Mucosa of rectum (tissue), 2 donors: ENCODE data around the gene GJB3.
"Not testable (repeated sequence)": the region's sequence is repeated elsewhere in the genome, so short reads cannot be mapped to it uniquely, and the experiment has no call there.

Experiments
- H3K27ac ChIP-seq, 2 donors: one replicate each; pipeline ENCODE4 v1.7.0; 2013; ENCODE audit warnings: inconsistent platforms in 2 of 2, low read depth in 2 of 2, low read length in 2 of 2
- H3K27me3 ChIP-seq, 2 donors: one replicate each; pipeline ENCODE4 v1.7.0; 2013; ENCODE audit warnings: low read length in 2 of 2; ENCODE audit not compliant: control insufficient read depth in 2 of 2, insufficient read depth in 2 of 2
- H3K36me3 ChIP-seq, 2 donors: one replicate each; pipeline ENCODE4 v1.7.0; 2013; ENCODE audit warnings: low read length in 2 of 2; ENCODE audit not compliant: control insufficient read depth in 2 of 2, insufficient read depth in 2 of 2
- H3K4me1 ChIP-seq, 2 donors: one replicate each; pipeline ENCODE4 v1.7.0; 2013; ENCODE audit warnings: low read length in 2 of 2, mild to moderate bottlenecking in 1 of 2; ENCODE audit not compliant: control insufficient read depth in 2 of 2, insufficient read depth in 2 of 2
- H3K4me3 ChIP-seq, 2 donors: one replicate each; pipeline ENCODE4 v1.7.0; 2013; ENCODE audit warnings: low read length in 2 of 2
- H3K9ac ChIP-seq, 2 donors: one replicate each; pipeline ENCODE4 v1.7.0; 2013; ENCODE audit warnings: low read length in 2 of 2, low read depth in 1 of 2, mild to moderate bottlenecking in 1 of 2
- H3K9me3 ChIP-seq, 2 donors: one replicate each; pipeline ENCODE4 v1.7.0; 2013; ENCODE audit warnings: low read length in 2 of 2; ENCODE audit not compliant: control insufficient read depth in 2 of 2
- donor health status: healthy.
- donor health status: Normal muscosa, but diverticular disease.

GJB3 gene

GRCh38 chr1:34759503-34760357 lies 21.3 kb upstream of the GJB3 start, which contains the start of gene GJB4:
Gene GJB4, plus strand, starts transcription at chr1:34759740. Its CDS starts 1,515 bp downstream, at chr1:34761255.
- H3K27ac ChIP-seq: no peak within 1 kb of the TSS
- H3K27me3 ChIP-seq: no peaks in the 10 kb centered on the region
- no peaks in the 10 kb centered on the region for H3K9me3 ChIP-seq
- peaks cover 0 to 15% of the 10 kb centered on the region in 2 donors for H3K4me1 ChIP-seq
- H3K36me3 ChIP-seq: no peaks in the 10 kb centered on the region
- H3K9ac ChIP-seq: no peak within 1 kb of the TSS
- H3K4me3 ChIP-seq: no peak within 1 kb of the TSS

- Histone ChIP-seq H3K27ac (no peak overlapping the region), H3K9ac (no peak overlapping the region), H3K9me3 (no peaks in the 10 kb centered on the region), H3K4me3 (no peak overlapping the region), H3K36me3 (no peaks in the 10 kb centered on the region), H3K4me1 (peaks cover 0 to 15% of the 10 kb centered on the region in 2 donors), H3K27me3 (no peaks in the 10 kb centered on the region)
Measured at GRCh38 chr1:34761176-34761761, 19.7 kb upstream of the GJB3 start.

GRCh38 chr1:34761776-34762307 lies 19.2 kb upstream of the GJB3 start:
- Histone ChIP-seq H3K27me3 (no peaks in the 10 kb centered on the region), H3K4me1 (peaks cover 0 to 15% of the 10 kb centered on the region in 2 donors), H3K9me3 (no peaks in the 10 kb centered on the region), H3K4me3 (no peak overlapping the region), H3K9ac (no peak overlapping the region), H3K27ac (no peak overlapping the region), H3K36me3 (no peaks in the 10 kb centered on the region)

- H3K27ac ChIP-seq: no peak overlapping the region
- H3K4me1 ChIP-seq: peaks cover 0 to 15% of the 10 kb centered on the region in 2 donors
- no peak overlapping the region for H3K4me3 ChIP-seq
- no peaks in the 10 kb centered on the region for H3K9me3 ChIP-seq
- H3K9ac ChIP-seq: no peak overlapping the region
- H3K36me3 ChIP-seq: no peaks in the 10 kb centered on the region
- no peaks in the 10 kb centered on the region for H3K27me3 ChIP-seq
Measured at GRCh38 chr1:34762474-34763141, 18.4 kb upstream of the GJB3 start.

GRCh38 chr1:34763142-34763781 lies 17.8 kb upstream of the GJB3 start:
- no peak overlapping the region for H3K9ac ChIP-seq
- H3K9me3 ChIP-seq: no peaks in the 10 kb centered on the region
- H3K4me1 ChIP-seq: peaks cover 0 to 15% of the 10 kb centered on the region in 2 donors
- H3K27me3 ChIP-seq: no peaks in the 10 kb centered on the region
- no peak overlapping the region for H3K4me3 ChIP-seq
- no peaks in the 10 kb centered on the region for H3K36me3 ChIP-seq
- no peak overlapping the region for H3K27ac ChIP-seq

- no peaks in the 10 kb centered on the region for H3K9me3 ChIP-seq
- no peaks in the 10 kb centered on the region for H3K36me3 ChIP-seq
- no peaks in the 10 kb centered on the region for H3K27me3 ChIP-seq
- H3K4me1 ChIP-seq: no peaks in the 10 kb centered on the region
- no peak overlapping the region for H3K27ac ChIP-seq
- no peak overlapping the region for H3K9ac ChIP-seq
- no peak overlapping the region for H3K4me3 ChIP-seq
Measured at GRCh38 chr1:34768856-34769255, 12.2 kb upstream of the GJB3 start.

GRCh38 chr1:34770891-34771504 lies 10.0 kb upstream of the GJB3 start:
- no peaks in the 10 kb centered on the region for H3K27me3 ChIP-seq
- no peaks in the 10 kb centered on the region for H3K36me3 ChIP-seq
- H3K27ac ChIP-seq: no peak overlapping the region
- no peak overlapping the region for H3K4me3 ChIP-seq
- no peaks in the 10 kb centered on the region for H3K4me1 ChIP-seq
- H3K9me3 ChIP-seq: no peaks in the 10 kb centered on the region
- no peak overlapping the region for H3K9ac ChIP-seq

GRCh38 chr1:34771573-34772371 lies 9.2 kb upstream of the GJB3 start:
- H3K4me3 ChIP-seq: no peak overlapping the region

GRCh38 chr1:34773114-34773513 lies 7.9 kb upstream of the GJB3 start:
- not testable (repeated sequence) for H3K4me3 ChIP-seq, H3K27me3 ChIP-seq, H3K4me1 ChIP-seq, H3K36me3 ChIP-seq, H3K9ac ChIP-seq, H3K27ac ChIP-seq, H3K9me3 ChIP-seq

More at GRCh38 chr1:34771573-34772371, 9.2 kb upstream of the GJB3 start:
- Histone ChIP-seq H3K4me1 (no peaks in the 10 kb centered on the region), H3K36me3 (no peaks in the 10 kb centered on the region), H3K9ac (no peak overlapping the region), H3K27me3 (no peaks in the 10 kb centered on the region), H3K9me3 (no peaks in the 10 kb centered on the region), H3K27ac (no peak overlapping the region)
